ENCODE data around the gene PLCL1. TPM values are rescaled to one million over a fixed set of nuclear protein-coding genes. Genes with fewer than 3 reads are reported as not detected.
A peak's percentile ranks its signal among the peaks of the same experiment; 100 is the strongest.

PLCL1 gene
- total RNA-seq, 1 experiment from 2014 or later, result 0.07 TPM

- POLR2A ChIA-PET, result no interaction called here
- no peaks in the 10 kb centered on the region for H3K27me3 Mint-ChIP-seq (ENCODE audit: low read depth)
- no peak for ATAC-seq
- H3K36me3 Mint-ChIP-seq, result no peaks in the 10 kb centered on the region
- TF ChIP-seq SP1 (CRISPR knock-in tag; conservative IDR thresholded peaks at IDR 0.05) (no peak), CTCF (IDR thresholded peaks at IDR 0.05) (peak; percentile 61; the same call in 1 of the 2 replicates)
- no peak overlapping the region for H3K27ac Mint-ChIP-seq
- H3K4me3 Mint-ChIP-seq, result no peak overlapping the region
- H3K9me3 Mint-ChIP-seq, result no peaks in the 10 kb centered on the region
- CTCF ChIA-PET, result interaction anchor here (0.6 to 1.2 kb wide), 3 partner anchors 182 to 396 kb away, joined by 3 to 8 read pairs (median 5); no protein-coding TSS in a partner anchor
- DNase-seq (ENCODE audit: low spot score), result no peak
- no peaks in the 10 kb centered on the region for H3K4me1 Mint-ChIP-seq
Observed at GRCh38 chr2:197777823-197778407, 26.5 kb upstream of the PLCL1 start.

DNA sequence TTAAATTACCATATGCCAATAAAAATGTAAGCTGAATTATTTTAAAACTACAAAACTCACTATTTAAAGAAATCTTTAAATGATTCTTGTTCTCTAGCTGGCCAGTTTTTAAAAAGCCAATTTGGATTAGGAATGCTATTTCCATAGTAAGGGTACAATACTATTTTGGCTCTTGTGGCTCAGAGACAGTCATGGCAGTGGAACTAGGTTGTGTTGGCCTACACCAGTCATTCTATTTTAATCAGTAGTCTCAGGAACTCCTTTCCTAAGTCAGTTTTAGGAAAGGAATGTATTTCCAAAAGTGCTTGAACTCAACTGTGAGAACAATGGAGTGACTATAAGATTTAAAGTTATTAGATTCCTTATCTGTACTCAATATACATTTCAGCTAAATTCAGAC lies 25.1 kb upstream of the PLCL1 start:
- Mint-ChIP-seq H3K27ac (no peak overlapping the region), H3K9me3 (no peaks in the 10 kb centered on the region), H3K36me3 (no peaks in the 10 kb centered on the region), H3K4me1 (no peaks in the 10 kb centered on the region), H3K27me3 (ENCODE audit: low read depth) (peaks cover 8% of the 10 kb centered on the region), H3K4me3 (no peak overlapping the region)
- TF ChIP-seq SMAD4 (CRISPR knock-in tag; IDR thresholded peaks at IDR 0.05) (no peak), STAT6 (CRISPR knock-in tag; conservative IDR thresholded peaks at IDR 0.05; ENCODE audit: low read depth) (no peak), AR (CRISPR knock-in tag; IDR thresholded peaks at IDR 0.05) (no peak), FOXK1 (CRISPR knock-in tag; IDR thresholded peaks at IDR 0.05) (no peak), GABPB1 (CRISPR knock-in tag; IDR thresholded peaks at IDR 0.05) (no peak), SMAD3 (CRISPR knock-in tag; IDR thresholded peaks at IDR 0.05; ENCODE audit: borderline replicate concordance) (no peak), TEAD1 (CRISPR knock-in tag; IDR thresholded peaks at IDR 0.05) (no peak), MYBL2 (CRISPR knock-in tag; IDR thresholded peaks at IDR 0.05) (no peak), ZBTB21 (CRISPR knock-in tag; IDR thresholded peaks at IDR 0.05; ENCODE audit: borderline replicate concordance) (no peak), TEAD4 (CRISPR knock-in tag; IDR thresholded peaks at IDR 0.05) (no peak), USF1 (CRISPR knock-in tag; IDR thresholded peaks at IDR 0.05) (no peak), NFATC4 (CRISPR knock-in tag; IDR thresholded peaks at IDR 0.05) (no peak)
- TF ChIP-seq, protein P1, sequence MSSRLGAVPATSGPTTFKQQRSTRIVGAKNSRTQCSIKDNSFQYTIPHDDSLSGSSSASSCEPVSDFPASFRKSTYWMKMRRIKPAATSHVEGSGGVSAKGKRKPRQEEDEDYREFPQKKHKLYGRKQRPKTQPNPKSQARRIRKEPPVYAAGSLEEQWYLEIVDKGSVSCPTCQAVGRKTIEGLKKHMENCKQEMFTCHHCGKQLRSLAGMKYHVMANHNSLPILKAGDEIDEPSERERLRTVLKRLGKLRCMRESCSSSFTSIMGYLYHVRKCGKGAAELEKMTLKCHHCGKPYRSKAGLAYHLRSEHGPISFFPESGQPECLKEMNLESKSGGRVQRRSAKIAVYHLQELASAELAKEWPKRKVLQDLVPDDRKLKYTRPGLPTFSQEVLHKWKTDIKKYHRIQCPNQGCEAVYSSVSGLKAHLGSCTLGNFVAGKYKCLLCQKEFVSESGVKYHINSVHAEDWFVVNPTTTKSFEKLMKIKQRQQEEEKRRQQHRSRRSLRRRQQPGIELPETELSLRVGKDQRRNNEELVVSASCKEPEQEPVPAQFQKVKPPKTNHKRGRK (CRISPR knock-in tag; IDR thresholded peaks at IDR 0.05; ENCODE audit: borderline replicate concordance), result no peak
- CTCF ChIA-PET, result no interaction called here
- POLR2A ChIA-PET, result no interaction called here
- DNase-seq (ENCODE audit: low spot score) (no peak), ATAC-seq (no peak)

All from WTC11 (cell line).